ENCODE results near the gene AZU1.

Gene AZU1

DNA sequence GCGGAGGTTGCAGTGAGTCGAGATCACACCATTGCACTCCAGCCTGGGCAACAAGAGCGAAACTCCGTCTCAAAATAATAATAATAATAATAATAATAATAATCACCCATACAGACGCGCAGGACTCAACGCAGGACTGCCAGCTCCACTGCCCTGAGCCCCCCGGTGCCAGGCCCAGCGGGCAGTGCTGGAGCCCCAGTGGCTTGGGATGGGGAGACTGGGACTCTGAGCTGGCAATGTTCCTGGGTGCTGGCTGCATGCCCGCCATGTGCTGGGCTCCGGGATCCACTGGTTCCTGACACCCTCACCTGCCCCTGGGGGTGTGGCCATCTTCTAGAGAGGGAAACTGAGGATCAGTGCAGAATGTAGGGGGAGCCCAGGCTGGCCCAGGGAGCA, 325 bp upstream of the AZU1 start:
- Histone ChIP-seq H3K4me3 (ENCODE audit: low read length, poor library complexity, severe bottlenecking) (no peak overlapping the region), H3F3A (ENCODE audit: low read depth) (no peaks in the 10 kb centered on the region), H3K79me2 (ENCODE audit: insufficient read depth, low read length) (no peaks in the 10 kb centered on the region), H4K20me1 (ENCODE audit: insufficient read depth, low read length, poor library complexity, severe bottlenecking) (no peaks in the 10 kb centered on the region), H3K27me3 (ENCODE audit: insufficient read depth, low read length, poor library complexity, severe bottlenecking) (no peaks in the 10 kb centered on the region), H3K4me1 (ENCODE audit: insufficient read depth, low read length, poor library complexity, severe bottlenecking) (no peaks in the 10 kb centered on the region), H3K36me3 (ENCODE audit: insufficient read depth, low read length) (no peaks in the 10 kb centered on the region), H3K4me2 (ENCODE audit: low read depth, low read length, poor library complexity, severe bottlenecking) (no peak overlapping the region), H3K9me2 (replicated peaks; ENCODE audit: low read depth, low read length) (no peaks in the 10 kb centered on the region), H3K9ac (ENCODE audit: low read depth, low read length, poor library complexity, severe bottlenecking) (no peak overlapping the region), H2AFZ (ENCODE audit: low read length) (no peak overlapping the region), H3K9me3 (ENCODE audit: insufficient read depth, low read depth, low read length) (no peaks in the 10 kb centered on the region)
- no peak for TF ChIP-seq EZH2phosphoT487 (IDR thresholded peaks at IDR 0.05; ENCODE audit: borderline replicate concordance)
- TF ChIP-seq, protein P1, sequence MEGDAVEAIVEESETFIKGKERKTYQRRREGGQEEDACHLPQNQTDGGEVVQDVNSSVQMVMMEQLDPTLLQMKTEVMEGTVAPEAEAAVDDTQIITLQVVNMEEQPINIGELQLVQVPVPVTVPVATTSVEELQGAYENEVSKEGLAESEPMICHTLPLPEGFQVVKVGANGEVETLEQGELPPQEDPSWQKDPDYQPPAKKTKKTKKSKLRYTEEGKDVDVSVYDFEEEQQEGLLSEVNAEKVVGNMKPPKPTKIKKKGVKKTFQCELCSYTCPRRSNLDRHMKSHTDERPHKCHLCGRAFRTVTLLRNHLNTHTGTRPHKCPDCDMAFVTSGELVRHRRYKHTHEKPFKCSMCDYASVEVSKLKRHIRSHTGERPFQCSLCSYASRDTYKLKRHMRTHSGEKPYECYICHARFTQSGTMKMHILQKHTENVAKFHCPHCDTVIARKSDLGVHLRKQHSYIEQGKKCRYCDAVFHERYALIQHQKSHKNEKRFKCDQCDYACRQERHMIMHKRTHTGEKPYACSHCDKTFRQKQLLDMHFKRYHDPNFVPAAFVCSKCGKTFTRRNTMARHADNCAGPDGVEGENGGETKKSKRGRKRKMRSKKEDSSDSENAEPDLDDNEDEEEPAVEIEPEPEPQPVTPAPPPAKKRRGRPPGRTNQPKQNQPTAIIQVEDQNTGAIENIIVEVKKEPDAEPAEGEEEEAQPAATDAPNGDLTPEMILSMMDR (conservative IDR thresholded peaks at IDR 0.05; ENCODE audit: low read length) = no peak

DNA sequence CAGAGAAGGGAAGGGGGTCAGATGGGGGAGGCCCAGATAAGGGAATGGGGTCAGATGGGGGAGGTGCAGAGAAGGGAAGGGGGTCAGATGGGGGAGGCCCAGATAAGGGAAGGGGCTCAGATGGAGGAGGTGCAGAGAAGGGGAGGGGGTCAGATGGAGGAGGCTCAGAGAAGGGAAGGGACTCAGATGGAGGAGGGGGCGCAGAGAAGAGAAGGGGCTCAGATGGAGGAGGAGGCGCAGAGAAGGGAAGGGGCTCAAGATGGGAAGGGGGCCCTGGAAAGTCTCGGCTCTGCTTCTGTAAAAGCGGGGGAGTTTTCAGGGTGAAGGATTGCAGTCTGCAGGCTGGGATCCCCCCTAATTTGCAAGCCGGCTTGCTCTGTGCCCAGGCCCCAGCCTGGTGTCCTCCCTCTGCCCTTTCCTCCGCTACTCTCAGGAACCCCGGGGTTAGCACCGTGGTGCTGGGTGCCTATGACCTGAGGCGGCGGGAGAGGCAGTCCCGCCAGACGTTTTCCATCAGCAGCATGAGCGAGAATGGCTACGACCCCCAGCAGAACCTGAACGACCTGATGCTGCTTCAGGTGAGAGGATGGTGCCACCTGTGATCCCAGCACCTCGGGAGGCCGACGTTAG, 1.6 kb downstream of the AZU1 start:
- Histone ChIP-seq H3K9ac (ENCODE audit: low read depth, low read length, poor library complexity, severe bottlenecking) (no peak overlapping the region), H4K20me1 (ENCODE audit: insufficient read depth, low read length, poor library complexity, severe bottlenecking) (no peaks in the 10 kb centered on the region), H3K4me1 (ENCODE audit: insufficient read depth, low read length, poor library complexity, severe bottlenecking) (no peaks in the 10 kb centered on the region), H3K4me3 (ENCODE audit: low read length, poor library complexity, severe bottlenecking) (no peak overlapping the region), H3K9me2 (replicated peaks; ENCODE audit: low read depth, low read length) (no peaks in the 10 kb centered on the region), H3K4me2 (ENCODE audit: low read depth, low read length, poor library complexity, severe bottlenecking) (no peak overlapping the region), H3K36me3 (ENCODE audit: insufficient read depth, low read length) (no peaks in the 10 kb centered on the region), H3K79me2 (ENCODE audit: insufficient read depth, low read length) (no peaks in the 10 kb centered on the region), H3K9me3 (ENCODE audit: insufficient read depth, low read depth, low read length) (no peaks in the 10 kb centered on the region), H2AFZ (ENCODE audit: low read length) (no peak overlapping the region), H3K27me3 (ENCODE audit: insufficient read depth, low read length, poor library complexity, severe bottlenecking) (no peaks in the 10 kb centered on the region), H3F3A (ENCODE audit: low read depth) (no peaks in the 10 kb centered on the region)
- no peak for TF ChIP-seq EZH2phosphoT487 (IDR thresholded peaks at IDR 0.05; ENCODE audit: borderline replicate concordance)
- TF ChIP-seq, protein P1 (conservative IDR thresholded peaks at IDR 0.05; ENCODE audit: low read length) = no peak

DNA sequence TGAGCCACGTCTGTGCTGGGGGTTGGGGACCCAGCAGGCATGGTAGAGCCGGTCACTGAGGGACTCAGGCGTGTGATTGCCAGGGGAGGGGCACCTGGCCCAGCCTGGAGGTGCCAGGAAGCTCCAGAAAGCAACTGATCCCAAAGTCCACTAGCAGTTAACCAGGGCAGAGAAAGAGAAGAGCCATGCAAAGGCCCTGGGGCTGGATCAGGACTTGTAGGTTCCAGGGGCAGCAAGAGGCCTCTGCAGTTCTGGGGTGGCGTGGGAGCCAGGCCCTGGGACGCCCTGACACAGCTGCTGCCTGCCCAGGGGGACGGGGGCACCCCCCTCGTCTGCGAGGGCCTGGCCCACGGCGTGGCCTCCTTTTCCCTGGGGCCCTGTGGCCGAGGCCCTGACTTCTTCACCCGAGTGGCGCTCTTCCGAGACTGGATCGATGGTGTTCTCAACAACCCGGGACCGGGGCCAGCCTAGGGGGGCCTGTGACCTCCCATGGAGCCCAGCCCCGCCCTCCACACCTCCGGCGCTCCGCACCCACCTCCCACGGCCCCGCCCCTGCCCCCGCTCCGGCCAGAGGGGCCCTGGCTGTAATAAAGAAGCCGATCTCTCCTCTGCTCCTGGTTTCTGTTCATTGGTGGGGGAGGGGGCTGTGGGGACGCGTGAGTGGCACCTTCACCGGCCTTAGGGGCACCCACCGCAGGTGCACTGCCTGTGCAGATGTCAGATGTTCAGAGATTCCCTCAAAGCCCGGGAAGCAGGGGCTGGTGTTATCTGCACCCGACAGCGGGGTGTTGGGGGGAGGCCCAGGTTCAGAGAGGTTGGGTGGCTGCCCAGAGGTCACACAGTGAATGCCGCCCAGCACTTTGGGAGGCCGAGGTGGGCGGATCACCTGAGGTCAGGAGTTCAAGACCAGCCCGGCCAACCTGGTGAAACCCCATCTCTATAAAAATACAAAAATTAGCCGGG, 4.1 kb downstream of the AZU1 start:
- Histone ChIP-seq H3K79me2 (ENCODE audit: insufficient read depth, low read length) (no peaks in the 10 kb centered on the region), H3K4me2 (ENCODE audit: low read depth, low read length, poor library complexity, severe bottlenecking) (no peak overlapping the region), H4K20me1 (ENCODE audit: insufficient read depth, low read length, poor library complexity, severe bottlenecking) (no peaks in the 10 kb centered on the region), H3K27me3 (ENCODE audit: insufficient read depth, low read length, poor library complexity, severe bottlenecking) (no peaks in the 10 kb centered on the region), H3K9me3 (ENCODE audit: insufficient read depth, low read depth, low read length) (no peaks in the 10 kb centered on the region), H3K9me2 (replicated peaks; ENCODE audit: low read depth, low read length) (no peaks in the 10 kb centered on the region), H3K36me3 (ENCODE audit: insufficient read depth, low read length) (no peaks in the 10 kb centered on the region), H3K4me1 (ENCODE audit: insufficient read depth, low read length, poor library complexity, severe bottlenecking) (no peaks in the 10 kb centered on the region), H2AFZ (ENCODE audit: low read length) (no peak overlapping the region), H3K9ac (ENCODE audit: low read depth, low read length, poor library complexity, severe bottlenecking) (no peak overlapping the region), H3K4me3 (ENCODE audit: low read length, poor library complexity, severe bottlenecking) (no peak overlapping the region), H3F3A (ENCODE audit: low read depth) (no peaks in the 10 kb centered on the region)
- TF ChIP-seq EZH2phosphoT487 (IDR thresholded peaks at IDR 0.05; ENCODE audit: borderline replicate concordance) = no peak
- TF ChIP-seq, protein P1 (conservative IDR thresholded peaks at IDR 0.05; ENCODE audit: low read length) = no peak

All from Loucy (cell line).